Left colon (tissue), 2 donors: ENCODE results near the gene STXBP2. TPM values are rescaled to one million over a fixed set of nuclear protein-coding genes. Genes with fewer than 3 reads are reported as not detected.
A peak's percentile ranks its signal among the peaks of the same experiment; 100 is the strongest.

Experiments used
- ATAC-seq: fragments of 200-7000 bp; cut with Tn5 transposase; one replicate; pipeline ENCODE4 v1.9.1; 2020; ENCODE audit warnings: mild to moderate bottlenecking, moderate library complexity
- DNase-seq, 2 donors: peaks; one replicate each; pipeline ENCODE4 v3.0.0-alpha.2; 2020
- intact Hi-C, 2 donors: fragments of 100-400 bp; cut with DNase I in 1 of 2; cut with micrococcal nuclease in 1 of 2; formaldehyde crosslinking; loops; one replicate each; pipeline versions ENCODE4 v1.11.2 to v1.14.0; 2022; cut with DNase I, micrococcal nuclease
- long read RNA-seq: library from polyadenylated mRNA; unstranded; transcript quantifications from one replicate; pipeline ENCODE4 v2.0.0, GENCODE V29; 2021
- total RNA-seq, 2 donors: library from RNA; stranded (reverse); fragmentation: NEBNext Ultra II Directional; extraction: Animal tissue kit (Norgen Biotek cat#: 25700); gene quantifications; one replicate each; pipeline ENCODE4 v1.2.1, GENCODE V29; 2021
- donor health status: DM: no; HTN: no; CAD: no.
- donor health status: DM: yes; HTN: yes; CAD: no.

The STXBP2 gene
- 100 to 1,000 TPM; 186 to 209 TPM for total RNA-seq
- long read RNA-seq, transcript STXBP2-201 (19 exons, 1,876 nt), result major isoform, 135 of 181 reads
- long read RNA-seq, partial matches to known transcripts, result 34 of 181 reads
- long read RNA-seq, other reads (novel, unspliced or antisense), result 11 of 181 reads

DNA sequence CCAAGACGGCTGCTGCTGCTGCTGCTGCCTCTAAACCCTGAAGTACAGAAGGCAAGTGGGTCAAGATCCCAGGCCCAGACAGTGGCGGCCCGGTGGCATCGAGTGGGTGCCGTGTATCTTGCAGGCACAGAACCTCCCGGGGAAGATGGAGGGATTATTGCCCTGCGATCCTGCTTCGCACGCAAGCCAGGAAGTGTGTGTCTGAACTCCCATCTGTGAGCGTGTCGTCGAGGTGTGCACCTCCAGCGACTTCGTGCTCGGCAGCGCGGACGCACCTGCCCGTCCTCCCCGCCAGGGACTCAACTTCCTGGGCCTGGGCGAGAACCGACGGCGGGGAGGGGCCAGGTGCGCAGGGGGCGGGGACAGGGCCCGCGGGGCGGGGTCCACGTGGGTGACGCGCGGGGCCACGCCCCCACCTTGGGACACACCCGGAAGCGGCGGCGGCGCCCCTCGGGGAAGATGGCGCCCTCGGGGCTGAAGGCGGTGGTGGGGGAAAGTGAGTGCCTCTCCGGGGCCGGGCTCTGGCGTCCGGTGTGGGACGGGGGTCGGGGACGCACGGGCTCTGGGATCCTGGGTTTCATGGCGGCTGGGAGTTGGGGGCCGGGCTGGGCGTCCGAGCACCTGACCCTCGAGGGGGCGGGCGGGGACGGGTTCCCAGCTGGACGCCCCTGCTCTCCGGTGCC, at the start of gene STXBP2:
Gene STXBP2, plus strand, starts transcription at position 420 of the 683 bp plus-strand sequence. Its CDS starts 40 bp downstream, at position 460.
- peak; percentile 97 for ATAC-seq
- intact Hi-C loops, result no loop called here
- peak; percentile 79 to 93 for DNase-seq

DNA sequence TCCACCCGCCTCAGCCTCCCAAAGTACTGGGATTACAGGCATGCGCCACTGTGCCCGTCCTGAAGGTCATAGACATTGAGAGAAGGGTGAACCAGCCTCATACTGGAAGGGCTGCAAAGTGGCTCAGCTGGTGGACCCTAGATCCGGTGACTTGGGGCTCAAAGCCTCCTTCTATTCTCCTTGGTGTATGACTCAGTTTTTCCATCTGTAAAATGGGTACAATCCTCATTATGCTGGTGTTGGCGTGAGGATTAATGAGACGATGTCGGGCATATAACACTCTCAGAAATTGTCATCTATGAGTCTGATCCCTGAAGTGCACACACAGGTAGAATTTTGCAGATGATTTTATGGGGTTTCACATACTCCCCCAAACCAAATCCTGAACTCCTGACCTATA, 47.1 kb upstream of the STXBP2 start:
- DNase-seq (no peak), ATAC-seq (no peak)
- intact Hi-C loops, result no loop called here

DNA sequence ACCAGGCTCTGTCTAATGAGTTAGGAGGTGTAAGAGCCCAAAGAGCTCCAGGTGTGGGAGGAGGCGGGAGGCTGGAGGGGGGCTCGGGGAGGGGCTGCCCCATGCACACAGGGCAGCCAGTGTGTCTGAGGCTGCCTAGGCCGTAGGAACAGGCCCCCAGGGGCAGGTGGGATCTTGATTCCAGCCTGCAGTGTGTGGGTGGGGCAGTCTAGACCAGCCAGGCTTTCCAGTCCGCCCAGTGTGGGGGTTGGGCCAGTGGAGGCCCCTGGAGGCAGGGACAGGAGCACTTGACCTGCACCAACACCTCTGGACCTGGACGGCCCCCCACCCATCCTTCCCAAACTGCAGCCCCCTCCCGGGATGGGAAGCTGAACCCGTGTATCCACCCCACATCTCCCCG, 46.7 kb upstream of the STXBP2 start:
- peak; percentile 71 for ATAC-seq
- DNase-seq, result peak in 1 of 2 donors; percentile 63
- intact Hi-C loops, result no loop called here

DNA sequence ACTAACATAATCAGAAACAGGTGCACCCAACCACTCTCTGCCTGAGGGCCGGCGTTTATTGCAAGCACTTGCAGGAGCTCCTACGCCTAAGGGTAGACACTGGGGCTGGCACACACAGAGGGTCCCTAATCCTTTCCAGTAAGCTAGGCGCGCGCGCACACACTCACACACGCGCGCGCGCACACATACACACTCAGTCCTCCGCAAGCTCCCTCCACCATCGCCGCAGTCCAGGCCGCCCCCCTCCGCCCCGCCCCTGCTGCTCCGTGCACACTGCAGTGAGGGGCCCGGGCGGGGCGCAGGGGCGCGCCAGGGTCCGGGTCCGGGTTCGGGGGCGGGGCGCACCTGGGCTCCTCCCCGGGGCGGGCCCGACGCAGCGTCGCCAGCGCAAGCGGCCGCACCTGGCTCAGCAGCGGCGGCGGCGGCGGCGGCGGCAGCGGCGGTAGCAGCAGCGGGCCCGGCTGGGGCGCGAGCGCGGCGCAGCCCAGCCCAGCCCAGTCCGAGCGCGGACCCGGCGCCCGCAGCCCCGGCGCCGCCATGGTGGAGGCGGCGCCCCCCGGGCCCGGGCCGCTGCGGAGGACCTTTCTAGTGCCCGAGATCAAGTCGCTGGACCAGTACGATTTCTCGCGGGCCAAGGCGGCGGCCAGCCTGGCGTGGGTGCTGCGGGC, 41.3 kb upstream of the STXBP2 start, which contains the start of gene CAMSAP3:
Gene CAMSAP3, plus strand, starts transcription at position 398 of the 668 bp plus-strand sequence. Its CDS starts 140 bp downstream, at position 538.
- peak; percentile 91 for ATAC-seq
- intact Hi-C loops, result no loop called here
- peak; percentile 60 to 78 for DNase-seq

DNA sequence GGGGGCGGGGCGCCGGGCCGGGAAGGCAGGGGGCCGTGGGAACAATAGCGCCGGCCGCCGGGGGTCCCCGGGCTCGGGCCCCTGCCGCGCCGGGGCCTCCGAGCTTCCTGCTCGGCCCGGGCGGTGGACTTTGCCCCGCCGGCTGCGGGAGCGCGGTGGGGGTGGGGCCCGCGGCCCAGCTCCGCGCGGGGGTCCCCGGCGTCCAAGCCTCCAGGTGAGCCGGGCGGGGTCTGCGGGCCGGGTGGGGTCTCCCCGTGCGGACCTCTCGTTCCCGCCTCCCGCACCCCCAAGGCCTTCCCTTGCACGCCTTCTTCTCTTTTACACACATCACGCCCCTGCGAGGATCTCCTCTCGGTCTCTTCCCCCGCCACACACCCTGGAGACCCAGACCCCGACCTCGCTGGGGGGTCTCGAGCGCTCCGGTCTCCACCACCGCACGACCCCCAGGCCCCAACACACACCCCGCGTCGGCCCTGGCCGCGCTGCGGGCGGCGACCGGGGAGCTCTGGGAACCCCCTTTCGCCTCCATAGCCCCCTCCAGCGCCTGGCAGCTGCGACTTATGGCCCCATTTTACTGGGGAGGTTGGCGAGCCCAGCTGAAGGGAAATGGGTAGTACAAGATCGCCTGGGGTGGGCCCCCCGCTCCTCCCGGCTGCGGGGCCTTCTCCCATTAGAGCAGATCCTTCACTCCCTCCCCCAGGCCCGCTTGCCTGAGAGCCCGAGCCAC, 40.5 kb upstream of the STXBP2 start:
- DNase-seq (peak in 1 of 2 donors; percentile 39), ATAC-seq (peak; percentile 78)
- intact Hi-C loops, result no loop called here

DNA sequence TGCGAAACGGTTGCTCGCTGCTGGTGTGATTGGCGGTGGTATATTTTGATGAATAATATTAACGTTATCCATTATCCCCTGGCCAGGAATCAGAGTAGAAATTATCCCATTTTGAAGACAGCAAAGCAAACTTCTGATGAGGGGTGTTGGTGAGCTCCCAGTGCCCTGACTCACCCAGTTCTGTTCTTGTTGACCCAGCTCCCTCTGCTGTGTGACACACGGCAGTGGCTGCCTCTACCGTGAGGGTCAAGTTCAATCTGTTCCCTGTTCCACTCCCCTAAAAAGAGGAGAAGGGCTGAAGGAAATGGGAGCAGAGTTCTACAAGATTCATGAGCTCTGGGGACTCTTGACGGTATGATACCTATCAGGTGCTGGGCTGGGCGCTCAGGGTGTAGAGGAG, 39.2 kb upstream of the STXBP2 start:
- no peak for ATAC-seq
- DNase-seq, result no peak
- intact Hi-C loops, result no loop called here

DNA sequence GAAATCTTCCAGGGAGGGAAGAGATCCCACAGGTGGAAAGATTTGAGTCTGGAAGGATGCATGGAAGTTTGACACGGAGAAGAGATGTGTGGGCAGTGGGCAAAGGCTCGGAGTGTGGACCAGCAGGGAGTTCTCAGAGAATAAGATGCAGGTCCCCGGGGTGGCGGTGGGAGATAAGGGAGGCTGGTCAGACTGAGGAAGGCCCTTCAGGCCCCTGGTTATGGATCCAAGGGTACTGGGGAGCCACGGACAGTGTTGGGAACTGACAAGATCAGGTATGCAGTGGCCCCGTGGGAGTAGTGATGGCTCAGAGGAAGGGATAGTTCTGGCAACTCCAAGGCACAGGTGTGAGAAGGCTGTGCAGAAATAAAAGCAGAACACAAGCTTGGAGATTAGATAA, 38.7 kb upstream of the STXBP2 start:
- no peak for ATAC-seq

DNA sequence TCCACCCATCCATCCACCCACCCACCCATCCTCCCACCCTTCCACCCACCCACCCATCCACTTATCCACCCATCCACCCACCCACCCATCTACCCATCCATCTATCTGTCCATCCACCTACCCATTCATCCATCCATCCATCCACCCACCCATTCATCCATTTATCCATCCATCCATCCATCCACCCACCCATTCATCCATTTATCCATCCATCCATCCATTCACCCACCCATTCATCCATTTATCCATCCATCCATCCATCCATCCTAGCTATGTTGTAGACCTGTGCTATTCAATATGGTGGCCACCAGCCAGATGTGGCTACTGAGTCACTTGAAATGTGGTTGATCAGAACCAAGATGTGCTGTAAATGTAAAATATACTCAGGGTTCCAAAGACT, 36.2 kb upstream of the STXBP2 start:
- intact Hi-C loops, result no loop called here
- ATAC-seq (no peak), DNase-seq (no peak)

More for the DNA sequence above, 38.7 kb upstream of the STXBP2 start:
- DNase-seq, result no peak
- intact Hi-C loops, result no loop called here

DNA sequence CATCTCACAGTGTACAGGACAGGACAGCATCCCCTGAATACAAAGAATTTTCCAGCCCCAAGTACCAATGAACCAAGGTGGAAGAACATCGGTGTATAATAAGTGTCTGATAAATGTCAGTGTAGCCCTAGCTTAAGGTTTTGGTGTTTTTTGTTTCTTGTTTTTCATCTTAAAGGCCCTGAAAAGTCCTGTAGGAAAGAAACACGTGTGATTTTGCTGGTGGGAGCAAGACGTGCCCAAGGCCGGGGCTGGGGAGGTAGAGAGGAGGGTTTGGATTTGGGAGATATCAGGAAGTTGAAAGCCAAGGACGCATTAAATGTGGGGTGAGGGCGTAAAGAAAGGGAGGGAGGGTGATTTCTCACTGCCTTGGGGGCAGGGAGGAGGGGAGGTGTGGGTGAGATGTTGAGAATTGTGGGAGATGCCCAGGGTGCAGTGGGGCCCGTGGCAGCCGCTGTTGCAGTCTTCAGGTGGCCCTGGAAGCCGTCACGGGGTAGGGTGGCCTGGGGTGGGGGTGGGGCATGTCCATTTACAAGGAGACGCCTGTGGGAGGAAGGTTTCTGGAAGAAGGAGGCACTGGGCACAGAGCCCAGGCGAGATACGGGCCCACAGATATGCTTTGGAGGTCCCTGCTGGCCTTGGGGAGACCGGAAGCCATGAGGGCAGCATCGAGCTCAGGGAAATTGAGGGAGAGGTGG, 34.5 kb upstream of the STXBP2 start:
- DNase-seq (no peak), ATAC-seq (no peak)
- intact Hi-C loops, result no loop called here

DNA sequence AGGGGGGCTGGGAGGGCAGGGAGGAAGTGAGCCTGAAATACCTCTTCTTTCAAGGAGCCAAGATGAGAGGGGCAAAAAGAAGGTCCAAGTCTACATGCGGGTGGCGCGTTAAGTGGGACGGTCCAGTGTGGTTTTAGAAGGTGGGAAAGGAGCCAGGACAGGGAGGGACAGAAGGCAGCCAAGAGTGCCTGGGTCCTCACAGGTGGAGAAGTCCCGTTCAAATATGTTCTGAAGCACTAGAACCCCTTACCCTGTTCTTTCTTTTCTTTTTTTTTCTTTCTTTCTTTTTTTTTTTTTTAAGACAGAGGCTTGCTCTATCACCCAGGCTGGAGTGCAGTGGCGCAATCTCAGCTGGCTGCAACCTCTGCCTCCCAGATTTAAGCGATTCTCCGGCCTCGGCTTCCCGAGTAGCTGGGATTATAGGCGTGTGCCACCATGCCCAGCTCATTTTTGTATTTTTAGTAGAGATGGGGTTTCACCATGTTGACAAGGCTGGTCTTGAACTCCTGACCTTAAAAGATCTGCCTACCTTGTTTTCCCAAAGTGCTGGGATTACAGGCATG, 33.9 kb upstream of the STXBP2 start:
- ATAC-seq, result no peak
- no peak for DNase-seq
- intact Hi-C loops, result no loop called here

DNA sequence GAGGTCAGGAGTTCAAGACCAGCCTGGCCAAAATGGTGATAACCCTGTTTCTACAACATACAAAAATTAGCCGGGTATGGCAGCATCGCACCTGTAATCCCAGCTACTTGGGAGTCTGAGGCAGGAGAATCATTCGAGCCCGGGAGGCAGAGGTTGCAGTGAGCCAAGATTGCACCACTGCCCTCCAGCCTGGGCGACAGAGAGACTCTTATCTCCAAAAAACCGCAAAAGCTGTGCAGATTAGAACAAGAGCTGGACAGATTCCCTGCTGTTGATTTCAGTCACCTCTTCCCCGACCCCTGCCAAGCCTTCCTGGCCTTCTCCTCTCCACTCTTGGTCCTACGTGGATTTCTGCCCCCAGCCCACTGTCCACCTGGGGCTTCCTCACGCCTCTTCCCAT, 33.0 kb upstream of the STXBP2 start:
- intact Hi-C loops, result no loop called here
- DNase-seq (no peak), ATAC-seq (no peak)

DNA sequence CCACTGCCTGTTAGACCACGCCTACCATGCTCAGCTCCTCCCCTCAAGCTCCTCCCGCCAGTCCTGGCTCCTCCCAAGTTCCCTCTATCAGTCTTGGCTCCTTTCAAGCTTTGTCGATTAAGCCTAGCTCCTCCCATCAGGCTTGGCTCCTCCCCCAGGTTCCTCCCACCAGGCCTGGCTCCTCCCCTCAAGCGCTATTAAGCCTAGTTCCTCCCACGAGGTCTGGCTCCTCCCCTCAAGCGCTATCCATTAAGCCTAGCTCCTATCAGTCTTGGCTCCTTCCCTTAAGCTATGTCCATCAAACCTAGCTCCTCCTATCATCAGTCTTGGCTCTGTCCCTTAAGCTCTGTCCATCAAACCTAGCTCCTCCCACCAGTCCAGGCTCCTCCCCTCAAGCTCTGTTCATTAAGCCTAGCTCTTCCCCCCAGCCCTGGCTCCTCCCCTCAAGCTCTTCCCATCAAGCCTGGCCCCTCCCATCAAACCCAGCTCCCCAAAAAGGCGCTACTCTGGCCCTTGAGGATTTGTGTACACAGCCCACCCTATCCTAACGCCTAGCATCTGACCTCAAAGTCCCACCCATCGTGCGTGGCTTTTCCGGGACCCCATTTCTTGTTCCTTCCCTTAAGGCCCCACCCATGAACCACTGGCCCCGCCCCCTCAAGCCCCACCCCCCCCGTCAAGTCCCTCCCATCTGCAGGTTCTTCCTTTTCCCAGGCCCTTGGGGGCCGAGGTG, 31.3 kb upstream of the STXBP2 start:
- ATAC-seq (peak; percentile 66), DNase-seq (no peak)

DNA sequence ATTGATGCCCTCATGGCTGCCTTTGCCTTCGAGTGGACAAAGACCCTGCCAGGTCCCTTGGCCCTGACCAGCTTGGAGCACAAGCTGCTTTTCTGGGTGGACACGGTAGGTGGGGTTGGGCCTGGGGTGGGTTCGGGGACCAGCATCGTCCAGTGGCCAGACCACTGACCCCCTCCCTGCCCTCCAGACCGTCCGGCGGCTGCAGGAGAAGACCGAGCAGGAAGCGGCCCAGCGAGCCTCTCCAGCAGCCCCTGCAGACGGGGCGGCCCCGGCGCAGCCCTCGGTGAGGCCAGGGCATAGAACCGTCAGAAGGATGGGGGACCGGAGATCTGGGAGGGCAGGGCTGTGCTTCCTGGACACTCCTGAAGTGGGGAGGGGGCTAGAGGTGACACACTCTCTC, 30.6 kb upstream of the STXBP2 start:
- intact Hi-C loops, result no loop called here
- ATAC-seq (no peak), DNase-seq (no peak)

More for the DNA sequence above, 31.3 kb upstream of the STXBP2 start:
- intact Hi-C loops, result no loop called here

DNA sequence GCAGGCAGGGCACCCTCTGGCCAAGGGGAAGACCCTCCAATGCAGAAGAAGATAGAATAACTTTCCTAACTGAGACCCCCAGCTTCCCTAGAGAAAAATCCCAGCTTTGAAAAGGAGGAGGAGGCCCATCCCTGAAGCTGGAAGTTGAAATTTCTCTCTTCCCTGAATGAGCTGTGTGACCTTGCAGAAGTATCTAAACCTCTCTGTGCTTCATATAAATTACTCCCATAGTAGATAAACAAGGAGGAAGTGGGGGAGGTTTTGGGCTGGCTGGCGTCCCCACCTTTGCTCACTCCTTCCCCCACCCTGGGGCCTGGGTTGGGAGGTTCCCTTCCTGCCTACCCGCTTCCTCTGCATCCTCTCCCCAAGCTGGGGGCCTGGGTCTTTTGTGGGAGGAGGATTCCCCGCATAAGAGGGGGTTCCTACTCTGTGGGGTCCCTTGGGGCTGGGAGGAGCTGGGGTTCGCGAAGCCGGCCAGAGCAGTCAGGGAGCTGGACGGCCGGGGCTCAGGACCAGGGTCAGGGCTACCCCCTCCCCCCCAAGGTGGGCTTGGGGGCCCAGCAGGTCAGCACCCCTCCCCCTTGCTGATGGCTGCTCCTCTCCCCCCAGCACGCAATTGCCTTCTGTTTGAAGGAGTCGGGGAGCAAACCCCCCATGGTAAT, 29.6 kb upstream of the STXBP2 start:
- DNase-seq, result no peak
- no peak for ATAC-seq
- intact Hi-C loops, result no loop called here

DNA sequence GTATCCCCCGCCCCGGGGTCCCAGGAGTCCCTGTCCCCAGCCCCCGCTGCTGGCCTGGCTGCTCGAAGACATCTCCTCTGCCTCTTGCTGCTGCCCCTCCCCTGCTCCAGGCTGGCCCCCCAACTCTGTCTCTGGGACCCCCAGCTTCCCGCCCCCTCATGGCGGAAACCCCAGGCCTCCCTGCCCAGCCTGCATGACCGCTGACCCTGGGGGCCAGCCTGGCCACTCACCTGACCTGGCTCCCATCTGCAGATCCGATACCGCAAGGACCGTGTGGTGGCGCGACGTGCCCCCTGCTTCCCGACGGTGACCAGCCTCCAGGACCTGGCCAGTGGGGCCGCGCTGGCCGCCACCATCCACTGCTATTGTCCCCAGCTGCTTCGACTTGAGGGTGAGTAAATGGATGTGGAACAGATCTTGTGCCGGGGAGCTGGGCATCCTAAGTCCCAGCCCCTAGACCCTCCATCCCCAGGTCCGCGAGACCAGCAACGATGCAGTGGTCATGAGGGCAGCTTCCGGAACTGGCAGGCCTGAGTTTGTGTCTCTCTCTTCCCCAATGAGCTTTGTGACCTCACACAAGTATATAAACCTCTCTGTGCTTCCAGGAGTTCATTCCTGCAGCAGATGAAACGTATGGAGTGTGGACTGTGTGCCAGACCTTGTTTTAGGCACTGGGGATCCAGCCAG, 28.9 kb upstream of the STXBP2 start:
- intact Hi-C loops, result no loop called here
- no peak for DNase-seq
- ATAC-seq, result no peak

DNA sequence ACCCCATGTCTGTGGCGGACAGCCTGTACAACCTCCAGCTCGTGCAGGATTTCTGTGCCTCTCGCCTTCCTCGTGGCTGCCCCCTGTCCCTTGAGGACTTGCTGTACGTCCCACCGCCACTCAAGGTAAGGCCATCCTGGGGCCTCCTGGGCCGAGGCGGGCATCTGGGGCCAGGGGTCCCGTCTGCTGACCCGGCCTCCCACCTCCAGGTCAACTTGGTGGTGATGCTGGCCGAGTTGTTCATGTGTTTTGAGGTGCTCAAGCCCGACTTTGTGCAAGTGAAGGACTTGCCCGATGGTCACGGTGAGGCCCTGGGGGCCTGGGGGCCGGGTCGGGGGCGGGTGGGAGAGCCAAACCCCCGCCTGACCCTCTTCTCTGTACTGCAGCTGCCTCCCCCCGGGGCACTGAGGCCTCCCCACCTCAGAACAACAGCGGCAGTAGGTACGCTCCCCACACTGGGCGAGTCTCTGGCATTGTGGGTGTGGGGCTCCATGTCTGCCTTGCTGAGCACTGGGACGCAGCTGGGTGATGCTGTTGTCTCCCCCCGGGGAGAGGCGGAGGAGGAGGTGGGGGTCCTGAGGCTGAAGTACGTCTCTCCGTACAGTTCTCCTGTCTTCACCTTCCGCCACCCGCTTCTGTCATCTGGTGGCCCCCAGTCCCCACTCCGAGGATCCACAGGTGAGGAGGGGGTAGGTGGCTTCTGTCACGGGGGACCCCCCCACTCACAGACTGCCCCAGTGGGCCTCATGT, 26.2 kb upstream of the STXBP2 start:
- intact Hi-C loops, result no loop called here
- DNase-seq (no peak), ATAC-seq (no peak)
